IMR-90 (cell line): Measurements from ENCODE around the gene KIRREL1. TPM values are rescaled to one million over a fixed set of nuclear protein-coding genes. Genes with fewer than 3 reads are reported as not detected.

Experiments used
- ATAC-seq: fragments of 200-7000 bp; cut with Tn5 transposase; 2 replicates; pipeline ENCODE4 v1.9.1; 2020; ENCODE audit warnings: low read depth, mild to moderate bottlenecking, moderate library complexity
- BruUV-seq: library from RNA; stranded (reverse); fragments of 400-500 nt; replicated peaks from 2 replicates; lab custom pipeline; 2021; lab: Mats Ljungman, UMichigan
- CTCF ChIA-PET: fragments of 300-600 bp; formaldehyde crosslinking; extraction: SDS; loops from one replicate; lab custom pipeline; 2021; ENCODE audit warnings: antibody characterized with exemption; lab: Yijun Ruan, JAX
- POLR2A ChIA-PET: fragments of 300-600 bp; sonication (Branson Sonifier 250); formaldehyde crosslinking; loops from one replicate; lab custom pipeline; 2022; ENCODE audit warnings: antibody characterized with exemption; ENCODE audit not compliant: unreplicated experiment; lab: Charles Lee
- DNase-seq: peaks from one replicate; pipeline ENCODE4 v3.0.0; 2013
- H2AFZ ChIP-seq: replicated peaks from 2 replicates; pipeline ENCODE3; 2013; ENCODE audit warnings: low read length, mild to moderate bottlenecking; ENCODE audit not compliant: poor library complexity
- H2AK5ac ChIP-seq: 2 replicates; pipeline ENCODE4 v1.6.1; 2013; ENCODE audit warnings: low read depth, low read length, inconsistent platforms
- H2AK9ac ChIP-seq: replicated peaks from 2 replicates; pipeline ENCODE3; 2013; ENCODE audit warnings: mild to moderate bottlenecking, low read depth, low read length, moderate library complexity; ENCODE audit not compliant: poor library complexity
- H2BK120ac ChIP-seq: 2 replicates; pipeline ENCODE4 v1.6.1; 2013; ENCODE audit warnings: low read depth, low read length, inconsistent platforms
- H2BK15ac ChIP-seq: 3 replicates; pipeline ENCODE4 v1.6.1; 2013; ENCODE audit warnings: low read depth, low read length, inconsistent platforms
- H2BK20ac ChIP-seq: 2 replicates; pipeline ENCODE4 v1.6.1; 2013; ENCODE audit warnings: low read depth, mild to moderate bottlenecking, inconsistent platforms, low read length, moderate library complexity
- H2BK5ac ChIP-seq: 2 replicates; pipeline ENCODE4 v1.6.1; 2013; ENCODE audit warnings: mild to moderate bottlenecking, low read depth, low read length, inconsistent platforms; ENCODE audit not compliant: poor library complexity, severe bottlenecking
- H3K14ac ChIP-seq: replicated peaks from 2 replicates; pipeline ENCODE4 v1.6.1; 2013; ENCODE audit warnings: low read depth, low read length, inconsistent platforms
- H3K18ac ChIP-seq: 2 replicates; pipeline ENCODE4 v1.6.1; 2013; ENCODE audit warnings: low read depth, low read length, control low read depth
- H3K23ac ChIP-seq: 2 replicates; pipeline ENCODE4 v1.6.1; 2013; ENCODE audit warnings: low read depth, low read length, inconsistent platforms
- H3K27ac ChIP-seq: 2 replicates; pipeline ENCODE4 v1.5.1; 2013; ENCODE audit warnings: mild to moderate bottlenecking, control low read depth, low read length; ENCODE audit not compliant: insufficient read depth
- H3K27me3 ChIP-seq: 2 replicates; pipeline ENCODE4 v1.6.1; 2013; ENCODE audit warnings: low read length; ENCODE audit not compliant: control insufficient read depth, insufficient read depth
- H3K36me3 ChIP-seq: 2 replicates; pipeline ENCODE4 v1.6.1; 2013; ENCODE audit warnings: low read length, mixed read lengths; ENCODE audit not compliant: control insufficient read depth, insufficient read depth
- H3K4ac ChIP-seq: 2 replicates; pipeline ENCODE4 v1.6.1; 2013; ENCODE audit warnings: low read depth, low read length, inconsistent platforms
- H3K4me1 ChIP-seq: 2 replicates; pipeline ENCODE4 v1.6.1; 2013; ENCODE audit warnings: low read length, mixed read lengths; ENCODE audit not compliant: control insufficient read depth, insufficient read depth
- H3K4me2 ChIP-seq: 2 replicates; pipeline ENCODE4 v1.6.1; 2013; ENCODE audit warnings: low read depth, mild to moderate bottlenecking, control low read depth, low read length, moderate library complexity
- H3K4me3 ChIP-seq: 2 replicates; pipeline ENCODE4 v1.5.1; 2013; ENCODE audit warnings: low read depth, mild to moderate bottlenecking, control low read depth, low read length, moderate library complexity; ENCODE audit not compliant: insufficient read depth
- H3K56ac ChIP-seq: 2 replicates; pipeline ENCODE4 v1.6.1; 2013; ENCODE audit warnings: low read length, inconsistent platforms; ENCODE audit not compliant: insufficient read depth; ENCODE audit errors: extremely low read depth
- H3K79me1 ChIP-seq, 2 experiments: 2 replicates each; pipeline ENCODE4 v1.6.1; 2013; ENCODE audit warnings: low read length in 2 of 2, inconsistent platforms in 1 of 2, low read depth in 1 of 2
- H3K9ac ChIP-seq: 2 replicates; pipeline ENCODE4 v1.6.1; 2013; ENCODE audit warnings: low read depth, low read length, control low read depth
- H3K9me1 ChIP-seq: 2 replicates; pipeline ENCODE4 v1.6.1; 2013; ENCODE audit warnings: low read length, inconsistent platforms; ENCODE audit not compliant: insufficient read depth
- H3K9me3 ChIP-seq: 2 replicates; pipeline ENCODE4 v1.6.1; 2013; ENCODE audit warnings: low read length; ENCODE audit not compliant: control insufficient read depth, insufficient read depth
- H4K20me1 ChIP-seq: 2 replicates; pipeline ENCODE4 v1.6.1; 2013; ENCODE audit warnings: low read length, inconsistent platforms; ENCODE audit not compliant: insufficient read depth
- H4K5ac ChIP-seq: 2 replicates; pipeline ENCODE4 v1.6.1; 2013; ENCODE audit warnings: mild to moderate bottlenecking, low read depth, low read length, control low read depth
- H4K8ac ChIP-seq, 2 experiments: 2 replicates each; pipeline ENCODE4 v1.6.1; 2013; ENCODE audit warnings: low read depth in 2 of 2, low read length in 2 of 2, control low read depth in 1 of 2, inconsistent platforms in 1 of 2
- H4K91ac ChIP-seq: 2 replicates; pipeline ENCODE4 v1.6.1; 2013; ENCODE audit warnings: low read depth, low read length, inconsistent platforms; ENCODE audit not compliant: insufficient read depth
- BHLHE40 ChIP-seq: fragments of 150-350 bp; IDR thresholded peaks from 2 replicates; pipeline ENCODE4 v1.6.1; 2016; ENCODE audit warnings: mild to moderate bottlenecking, low read depth, low read length
- CEBPB ChIP-seq: IDR thresholded peaks from 2 replicates; pipeline ENCODE4 v1.6.1; 2012; ENCODE audit warnings: low read depth, low read length, improper control_type of control experiment
- CHD1 ChIP-seq: IDR thresholded peaks from 2 replicates; pipeline ENCODE4 v1.6.1; 2012; ENCODE audit warnings: low read depth, low read length, improper control_type of control experiment
- CTCF ChIP-seq: conservative IDR thresholded peaks from 2 replicates; pipeline ENCODE4 v1.5.1; 2012; ENCODE audit warnings: mild to moderate bottlenecking, low read depth, low read length, improper control_type of control experiment
- FOS ChIP-seq: fragments of 150-350 bp; IDR thresholded peaks from 2 replicates; pipeline ENCODE4 v1.6.1; 2016; ENCODE audit warnings: low read depth, low read length
- MAFK ChIP-seq: IDR thresholded peaks from 2 replicates; pipeline ENCODE4 v1.6.1; 2012; ENCODE audit warnings: low read depth, low read length, improper control_type of control experiment
- MAZ ChIP-seq: IDR thresholded peaks from 2 replicates; pipeline ENCODE4 v1.6.1; 2012; ENCODE audit warnings: low read depth, mild to moderate bottlenecking, low read length, improper control_type of control experiment, moderate library complexity, borderline replicate concordance
- MXI1 ChIP-seq: IDR thresholded peaks from 2 replicates; pipeline ENCODE4 v1.6.1; 2012; ENCODE audit warnings: low read depth, mild to moderate bottlenecking, low read length, moderate library complexity, borderline replicate concordance
- NFE2L2 ChIP-seq: fragments of 150-350 bp; IDR thresholded peaks from 2 replicates; pipeline ENCODE4 v1.6.1; 2016; ENCODE audit warnings: low read depth, mild to moderate bottlenecking, low read length
- POLR2A ChIP-seq: IDR thresholded peaks from 2 replicates; pipeline ENCODE4 v1.6.1; 2012; ENCODE audit warnings: mild to moderate bottlenecking, low read depth, low read length
- RAD21 ChIP-seq: IDR thresholded peaks from 2 replicates; pipeline ENCODE4 v1.6.1; 2012; ENCODE audit warnings: low read length, improper control_type of control experiment
- RCOR1 ChIP-seq: IDR thresholded peaks from 2 replicates; pipeline ENCODE4 v1.6.1; 2012; ENCODE audit warnings: mild to moderate bottlenecking, low read length, improper control_type of control experiment; ENCODE audit not compliant: insufficient replicate concordance
- RFX5 ChIP-seq: IDR thresholded peaks from 2 replicates; pipeline ENCODE4 v1.8.0; 2012; ENCODE audit warnings: low read depth, mild to moderate bottlenecking, low read length, moderate library complexity
- SMC3 ChIP-seq: fragments of 150-350 bp; IDR thresholded peaks from 2 replicates; pipeline ENCODE4 v1.6.1; 2016; ENCODE audit warnings: low read depth, mild to moderate bottlenecking, antibody characterized with exemption, low read length, moderate library complexity
- USF2 ChIP-seq: fragments of 150-350 bp; IDR thresholded peaks from 2 replicates; pipeline ENCODE4 v1.6.1; 2017; ENCODE audit warnings: mild to moderate bottlenecking, antibody characterized with exemption, low read length, low read depth
- WGBS, 2 experiments: methylation state at CpG; one replicate each; pipeline versions ENCODE4 v1.1.5 to v1.1.7; 2013; ENCODE audit warnings: missing lambda C conversion rate in 2 of 2; ENCODE audit not compliant: insufficient read length in 1 of 2; ENCODE audit errors: extremely low coverage in 2 of 2; 5-methylcytosine and 5-hydroxymethylcytosine counted together
- dilution Hi-C: fragments of 300-500 bp; cut with HindIII; formaldehyde crosslinking; loops from one replicate; pipeline ENCODE4 v1.14.3; 2018; ENCODE audit warnings: low sequenced_read_pairs; ENCODE audit not compliant: unreplicated experiment
- in situ Hi-C: fragments of 300-500 bp; cut with MboI; formaldehyde crosslinking; loops from 3 replicates; pipeline ENCODE4 v1.14.3; 2019; ENCODE audit warnings: low sequenced_read_pairs, inconsistent platforms, mixed read lengths
- intact Hi-C: fragments of 100-400 bp; cut with micrococcal nuclease; formaldehyde crosslinking; loops from 2 replicates; pipeline ENCODE4 v1.10.0; 2022
- polyA plus RNA-seq, 3 experiments: library from polyadenylated mRNA; depleted of rRNA; stranded (reverse); fragments of >200 nt; gene quantifications; 2 replicates each; pipeline ENCODE4 v1.2.3, GENCODE V29; 2012; ENCODE audit warnings: low replicate concordance in 1 of 3
- total RNA-seq: library from RNA; depleted of rRNA; stranded (reverse); fragments of >200 nt; gene quantifications from 2 replicates; pipeline ENCODE4 v1.2.3, GENCODE V29; 2012
- TF ChIP-seq, protein P1 (sequence below): fragments of 150-350 bp; IDR thresholded peaks from 2 replicates; pipeline ENCODE4 v1.6.1; 2016; ENCODE audit warnings: low read depth, mild to moderate bottlenecking, low read length, moderate library complexity, borderline replicate concordance

KIRREL1 gene
- total and polyA plus RNA-seq, 2 of the 4 experiments (the other 2 are of a cell fraction) = 58.1 to 64.7 TPM

- H2AFZ ChIP-seq = no peak overlapping the region
- CTCF ChIA-PET = no interaction called here
- H4K91ac ChIP-seq = no peak overlapping the region
- H3K9me1 ChIP-seq = 0 out of 2 replicates have a peak, but pooled peaks cover 3% of the 10 kb centered on the region
- no peak overlapping the region for H2AK5ac ChIP-seq
- no CpG with 5 or more reads among the region's 3 CpGs for WGBS, 2 experiments
- H3K18ac ChIP-seq = no peak overlapping the region
- POLR2A ChIA-PET = no interaction called here
- H3K79me1 ChIP-seq = peaks cover 0 to 10% of the 10 kb centered on the region in 2 experiments; a peak in 3 of 4 replicates
- no peak overlapping the region for H2BK20ac ChIP-seq
- H3K9me3 ChIP-seq = no peaks in the 10 kb centered on the region
- H3K27me3 ChIP-seq = peaks cover 53% of the 10 kb centered on the region
- in situ Hi-C loops (loop anchor here (5.0 kb wide), 1 partner anchor 104 kb away; no protein-coding TSS in a partner anchor), intact Hi-C loops (no loop called here), dilution Hi-C loops (no loop called here)
- no peak overlapping the region for H3K23ac ChIP-seq
- ATAC-seq (no peak), DNase-seq (no peak)
- H2BK120ac ChIP-seq = no peak overlapping the region
- no peak overlapping the region for H3K14ac ChIP-seq
- H3K36me3 ChIP-seq = no peaks in the 10 kb centered on the region
- no peaks in the 10 kb centered on the region for H4K20me1 ChIP-seq
- no peak overlapping the region for H4K5ac ChIP-seq
- no TSS peak for BruUV-seq
- no peak overlapping the region for H3K27ac ChIP-seq
- no peak overlapping the region for H3K4me3 ChIP-seq
- TF ChIP-seq FOS = no peak
- TF ChIP-seq, protein P1, sequence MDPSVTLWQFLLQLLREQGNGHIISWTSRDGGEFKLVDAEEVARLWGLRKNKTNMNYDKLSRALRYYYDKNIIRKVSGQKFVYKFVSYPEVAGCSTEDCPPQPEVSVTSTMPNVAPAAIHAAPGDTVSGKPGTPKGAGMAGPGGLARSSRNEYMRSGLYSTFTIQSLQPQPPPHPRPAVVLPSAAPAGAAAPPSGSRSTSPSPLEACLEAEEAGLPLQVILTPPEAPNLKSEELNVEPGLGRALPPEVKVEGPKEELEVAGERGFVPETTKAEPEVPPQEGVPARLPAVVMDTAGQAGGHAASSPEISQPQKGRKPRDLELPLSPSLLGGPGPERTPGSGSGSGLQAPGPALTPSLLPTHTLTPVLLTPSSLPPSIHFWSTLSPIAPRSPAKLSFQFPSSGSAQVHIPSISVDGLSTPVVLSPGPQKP = no peak
- no peak for TF ChIP-seq CTCF
- TF ChIP-seq MAFK = no peak
- no peak for TF ChIP-seq CHD1
- no peak for TF ChIP-seq POLR2A
- TF ChIP-seq MXI1 = no peak
- TF ChIP-seq RFX5 = no peak
- TF ChIP-seq MAZ = no peak
- TF ChIP-seq SMC3 = no peak
- no peak for TF ChIP-seq NFE2L2
- TF ChIP-seq BHLHE40 = no peak
- TF ChIP-seq CEBPB = no peak
- TF ChIP-seq RCOR1 = no peak
- TF ChIP-seq USF2 = no peak
- no peak for TF ChIP-seq RAD21
- H3K9ac ChIP-seq = no peak overlapping the region
- H2AK9ac ChIP-seq = no peak overlapping the region
- no peak overlapping the region for H4K8ac ChIP-seq
- no peak overlapping the region for H2BK5ac ChIP-seq
- no peak overlapping the region for H3K56ac ChIP-seq
- no peak overlapping the region for H3K4ac ChIP-seq
- H3K4me1 ChIP-seq = peaks cover 2% of the 10 kb centered on the region
- H2BK15ac ChIP-seq = no peak overlapping the region
- no peak overlapping the region for H3K4me2 ChIP-seq
Measured at GRCh38 chr1:157988002-157988401, 5.4 kb upstream of the KIRREL1 start.
